Measurements from ENCODE around the gene LIAS.
"Not testable (repeated sequence)": the region's sequence is repeated elsewhere in the genome, so short reads cannot be mapped to it uniquely, and the experiment has no call there.

LIAS gene

GRCh38 chr4:39458505-39459300 lies at the start of gene LIAS, which contains the start of gene RPL9:
Gene LIAS (plus strand): TSS chr4:39459056. CDS start chr4:39459118, 62 bp downstream.
Gene RPL9 (minus strand): TSS chr4:39458922. CDS start chr4:39458439, 483 bp downstream.
- peak within 1 kb of the TSS; percentile 96 for H3K4me3 ChIP-seq (replicated peaks; ENCODE audit: low read depth, low read length)
- no peak for TF ChIP-seq CTCF (IDR thresholded peaks at IDR 0.05; ENCODE audit: low read length, missing control alignments)
- peak; percentile 100 for DNase-seq (ENCODE audit: low read depth)

- H3K4me3 ChIP-seq (replicated peaks; ENCODE audit: low read depth, low read length): no peak overlapping the region
- TF ChIP-seq CTCF (IDR thresholded peaks at IDR 0.05; ENCODE audit: low read length, missing control alignments): peak; percentile 37
- peak; percentile 33 for DNase-seq (ENCODE audit: low read depth)
Observed at GRCh38 chr4:39410415-39410814, 48.4 kb upstream of the LIAS start.

GRCh38 chr4:39411561-39411960 lies 47.3 kb upstream of the LIAS start:
- H3K4me3 ChIP-seq (replicated peaks; ENCODE audit: low read depth, low read length); DNase-seq (ENCODE audit: low read depth): not testable (repeated sequence)

- no peak for TF ChIP-seq CTCF (IDR thresholded peaks at IDR 0.05; ENCODE audit: low read length, missing control alignments)
- H3K4me3 ChIP-seq (replicated peaks; ENCODE audit: low read depth, low read length): no peak overlapping the region
- peak; percentile 40 for DNase-seq (ENCODE audit: low read depth)
Observed at GRCh38 chr4:39415678-39416283, 43.1 kb upstream of the LIAS start.

GRCh38 chr4:39422247-39422646 lies 36.6 kb upstream of the LIAS start:
- no peak for TF ChIP-seq CTCF (IDR thresholded peaks at IDR 0.05; ENCODE audit: low read length, missing control alignments)
- H3K4me3 ChIP-seq (replicated peaks; ENCODE audit: low read depth, low read length): no peak overlapping the region
- DNase-seq (ENCODE audit: low read depth): no peak

- H3K4me3 ChIP-seq (replicated peaks; ENCODE audit: low read depth, low read length): not testable (repeated sequence)
Observed at GRCh38 chr4:39425297-39425696, 33.6 kb upstream of the LIAS start.

GRCh38 chr4:39426728-39427127 lies 32.1 kb upstream of the LIAS start:
- TF ChIP-seq CTCF (IDR thresholded peaks at IDR 0.05; ENCODE audit: low read length, missing control alignments): no peak
- no peak for DNase-seq (ENCODE audit: low read depth)
- H3K4me3 ChIP-seq (replicated peaks; ENCODE audit: low read depth, low read length): no peak overlapping the region

More at GRCh38 chr4:39425297-39425696, 33.6 kb upstream of the LIAS start:
- not testable (repeated sequence) for DNase-seq (ENCODE audit: low read depth)
